Subcutaneous adipose tissue (tissue), 4 donors: ENCODE measurements around the gene SH3GLB2. TPM values are rescaled to one million over a fixed set of nuclear protein-coding genes. Genes with fewer than 3 reads are reported as not detected.

Experiments
- total RNA-seq, 4 donors: library from RNA; depleted of rRNA; stranded (reverse); fragments of >200 nt; gene quantifications; one replicate each; pipeline ENCODE4 v1.1.0, GENCODE V29; 2016
- TF ChIP-seq, protein P1 (sequence below): fragments of 450-650 bp; IDR thresholded peaks from one replicate; pipeline ENCODE4 v1.5.1; 2016; ENCODE audit warnings: low read depth, mild to moderate bottlenecking, control low read depth, antibody characterized with exemption, moderate library complexity

The SH3GLB2 gene
- total RNA-seq, 4 donors from 2014 or later, result 24.8 to 74.8 (median 52.5) TPM

DNA sequence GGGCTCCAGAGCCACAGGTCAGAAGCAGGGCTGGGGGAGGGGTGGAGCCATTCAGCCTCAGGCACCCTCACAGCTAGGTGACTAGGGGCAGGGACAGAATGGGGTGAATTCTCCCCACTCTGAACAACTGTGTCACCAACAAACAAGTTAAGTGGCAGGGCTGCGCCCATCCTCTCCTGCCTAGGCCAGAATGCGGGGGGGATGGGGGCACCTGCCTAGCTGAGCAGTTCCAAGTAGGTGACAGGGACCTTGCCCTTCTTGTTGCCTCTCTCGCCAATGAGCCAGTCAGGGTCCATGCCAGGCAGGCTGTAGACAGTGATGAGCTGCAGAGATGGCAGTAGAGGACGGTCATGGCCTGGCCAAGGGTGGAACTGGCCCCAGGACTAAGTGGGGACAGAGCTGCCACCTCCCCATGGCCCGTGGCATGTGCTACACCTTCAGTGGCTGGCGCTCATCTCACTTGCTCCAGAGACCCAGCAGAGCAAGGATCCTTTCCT lies 19.6 kb downstream of the SH3GLB2 start:
- TF ChIP-seq, protein P1, sequence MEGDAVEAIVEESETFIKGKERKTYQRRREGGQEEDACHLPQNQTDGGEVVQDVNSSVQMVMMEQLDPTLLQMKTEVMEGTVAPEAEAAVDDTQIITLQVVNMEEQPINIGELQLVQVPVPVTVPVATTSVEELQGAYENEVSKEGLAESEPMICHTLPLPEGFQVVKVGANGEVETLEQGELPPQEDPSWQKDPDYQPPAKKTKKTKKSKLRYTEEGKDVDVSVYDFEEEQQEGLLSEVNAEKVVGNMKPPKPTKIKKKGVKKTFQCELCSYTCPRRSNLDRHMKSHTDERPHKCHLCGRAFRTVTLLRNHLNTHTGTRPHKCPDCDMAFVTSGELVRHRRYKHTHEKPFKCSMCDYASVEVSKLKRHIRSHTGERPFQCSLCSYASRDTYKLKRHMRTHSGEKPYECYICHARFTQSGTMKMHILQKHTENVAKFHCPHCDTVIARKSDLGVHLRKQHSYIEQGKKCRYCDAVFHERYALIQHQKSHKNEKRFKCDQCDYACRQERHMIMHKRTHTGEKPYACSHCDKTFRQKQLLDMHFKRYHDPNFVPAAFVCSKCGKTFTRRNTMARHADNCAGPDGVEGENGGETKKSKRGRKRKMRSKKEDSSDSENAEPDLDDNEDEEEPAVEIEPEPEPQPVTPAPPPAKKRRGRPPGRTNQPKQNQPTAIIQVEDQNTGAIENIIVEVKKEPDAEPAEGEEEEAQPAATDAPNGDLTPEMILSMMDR, result no peak

DNA sequence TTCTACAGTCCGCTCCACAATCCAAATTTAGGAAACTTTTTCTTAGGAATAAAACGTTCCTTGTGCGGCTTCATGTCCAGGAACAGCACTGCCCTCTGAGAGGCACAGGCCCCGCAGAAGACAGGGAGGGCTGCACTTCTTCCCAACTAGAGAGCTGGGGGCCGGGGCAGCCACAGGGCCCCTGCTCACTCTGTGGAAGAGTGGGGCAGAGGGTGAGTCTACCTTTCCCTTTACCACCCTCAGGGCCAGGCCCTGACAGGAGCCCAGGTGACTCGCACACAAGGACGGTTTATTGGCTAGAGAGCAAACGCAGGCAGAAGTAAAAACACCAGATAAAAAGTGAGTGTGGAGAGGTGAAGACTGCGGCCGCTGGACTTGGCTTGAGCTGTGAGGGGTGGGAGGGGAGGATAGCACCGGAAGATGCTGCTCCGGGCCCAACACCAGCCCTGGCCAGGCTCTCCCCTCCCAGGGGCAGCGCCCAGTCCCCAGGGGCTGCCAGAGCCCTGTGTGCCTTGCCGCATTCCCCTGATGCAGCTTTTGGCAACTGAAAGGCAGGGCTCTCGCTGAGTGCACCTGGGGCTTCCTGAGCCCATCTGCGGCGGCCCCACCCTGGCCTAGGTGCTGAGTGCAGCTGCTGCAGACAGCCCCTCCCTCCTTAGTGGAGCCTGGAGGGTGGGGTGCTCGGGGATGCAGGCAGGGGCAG lies 20.2 kb downstream of the SH3GLB2 start:
- TF ChIP-seq, protein P1, result no peak

DNA sequence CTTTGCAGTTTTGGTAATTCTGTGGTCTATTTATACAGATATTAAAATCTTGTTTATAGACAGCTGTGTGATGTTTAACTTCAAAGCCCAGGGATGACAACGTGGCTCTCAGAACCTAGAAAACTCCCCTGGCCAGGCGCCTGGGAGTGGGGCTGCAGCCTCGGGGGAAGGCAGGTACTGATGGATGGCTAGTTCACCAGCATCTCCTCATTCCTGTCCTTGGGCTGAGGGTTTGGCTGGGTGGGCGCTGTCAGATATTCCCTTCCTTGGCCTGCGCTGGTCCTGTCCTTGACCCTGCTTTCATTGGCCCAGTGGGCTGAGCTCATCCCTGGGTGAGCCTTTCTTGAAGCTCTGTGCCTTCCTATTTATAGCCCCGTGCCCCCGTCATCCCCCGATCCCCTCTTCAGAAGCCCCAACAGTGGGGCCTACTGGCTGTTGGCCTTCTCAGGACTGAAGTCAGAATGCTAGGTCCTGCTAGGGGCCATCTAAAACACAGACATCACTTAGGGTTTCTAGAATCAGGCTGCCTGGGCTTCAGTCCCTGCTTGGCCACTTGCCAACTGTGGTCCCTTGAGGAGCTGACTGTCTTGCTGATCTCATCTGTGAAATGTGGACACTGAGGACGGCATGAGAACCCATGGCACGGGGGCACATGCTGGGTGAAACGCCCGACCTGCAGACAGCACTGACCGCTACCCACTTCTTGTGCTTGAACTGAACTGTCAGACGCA lies 20.9 kb downstream of the SH3GLB2 start:
- TF ChIP-seq, protein P1, result no peak

DNA sequence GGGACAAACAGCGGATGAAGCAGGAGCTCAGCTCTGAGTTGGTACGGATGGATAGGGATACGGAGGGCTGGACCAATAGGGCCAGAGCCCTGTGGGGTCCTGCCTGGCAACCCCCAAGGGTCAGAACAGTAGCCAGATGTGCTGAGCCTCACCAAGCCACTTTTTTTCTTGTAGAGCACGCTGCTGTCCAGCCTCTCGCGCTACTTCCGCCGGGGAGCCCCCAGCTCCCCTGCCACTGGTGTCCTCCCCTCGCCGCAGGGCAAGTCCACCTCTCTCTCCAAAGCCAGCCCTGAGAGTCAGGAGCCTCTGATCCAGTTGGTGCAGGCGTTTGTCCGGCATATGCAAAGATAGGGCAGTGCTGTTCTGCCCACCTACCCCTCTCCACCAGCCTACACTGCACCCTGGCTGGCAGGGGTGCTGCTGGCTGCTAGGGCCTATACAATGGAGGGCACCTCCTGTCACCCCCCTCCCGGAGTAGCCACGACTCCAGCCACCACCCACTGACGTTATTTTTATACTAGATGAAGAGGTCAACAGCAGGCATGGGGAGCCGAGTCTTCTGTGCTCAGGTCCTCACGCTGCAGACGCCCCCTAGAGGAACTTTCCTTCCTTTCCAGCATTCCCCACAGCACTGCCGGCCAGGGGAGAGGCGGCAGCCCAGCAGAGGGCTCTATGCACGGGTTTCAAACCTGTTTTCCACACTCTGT lies 21.6 kb downstream of the SH3GLB2 start:
- TF ChIP-seq, protein P1, result no peak

DNA sequence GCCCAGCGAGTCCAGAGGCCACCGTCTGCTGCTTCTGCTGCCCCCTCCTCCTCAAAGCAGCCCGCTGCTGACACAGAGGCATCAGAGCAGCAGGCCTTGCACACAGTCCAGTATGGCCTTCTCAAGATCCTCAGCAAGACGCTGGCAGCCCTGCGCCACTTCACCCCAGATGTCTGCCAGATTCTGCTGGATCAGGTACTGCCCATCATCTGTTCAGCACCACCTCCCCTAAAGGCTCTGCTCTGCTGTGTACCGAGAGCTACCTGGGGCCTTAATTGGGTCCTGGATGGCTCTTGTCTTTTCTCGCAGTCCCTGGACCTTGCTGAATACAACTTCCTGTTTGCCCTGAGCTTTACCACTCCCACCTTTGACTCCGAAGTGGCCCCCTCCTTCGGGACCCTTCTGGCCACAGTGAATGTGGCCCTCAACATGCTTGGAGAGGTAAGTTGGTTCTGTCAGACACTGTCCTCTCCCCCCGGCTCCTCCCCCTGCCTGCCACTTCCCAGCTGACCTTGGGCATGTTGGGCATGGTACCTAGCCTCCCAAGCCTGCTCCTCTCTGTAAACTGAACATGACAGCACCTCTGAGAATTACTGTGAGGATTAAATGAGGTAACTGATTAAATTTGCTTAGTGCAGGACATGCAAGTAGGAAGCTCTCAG lies 22.7 kb downstream of the SH3GLB2 start:
- TF ChIP-seq, protein P1, result no peak

DNA sequence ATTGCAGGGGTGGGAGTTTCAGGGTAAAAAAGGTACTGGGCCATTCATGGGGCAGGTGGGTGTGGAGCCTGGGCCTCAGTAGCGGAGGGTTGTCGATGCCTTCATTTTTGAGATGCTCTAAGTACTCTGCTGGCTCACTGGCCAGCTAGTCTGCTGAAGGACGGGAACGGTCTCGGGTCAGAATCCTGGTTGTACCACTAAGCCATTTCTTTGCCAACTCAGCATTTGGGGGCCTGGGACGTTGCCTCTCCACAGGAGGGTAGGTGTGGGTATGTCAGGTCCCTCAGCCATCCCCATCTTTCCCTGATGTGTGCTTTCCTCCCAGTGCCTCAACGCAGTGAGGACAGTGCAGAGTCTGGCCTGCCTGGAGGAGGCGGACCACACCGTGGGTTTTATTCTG lies 25.1 kb downstream of the SH3GLB2 start:
- TF ChIP-seq, protein P1, result no peak
